Duodenal mucosa (tissue), 2 donors: ENCODE results near the gene UBE3B.

Experiments
- H3K27ac ChIP-seq: one replicate; pipeline ENCODE4 v1.7.0; 2013; ENCODE audit warnings: low read depth, low read length
- H3K27me3 ChIP-seq, 2 donors: one replicate each; pipeline ENCODE4 v1.7.0; 2013; ENCODE audit warnings: low read length in 2 of 2, control low read depth in 1 of 2; ENCODE audit not compliant: insufficient read depth in 2 of 2, control insufficient read depth in 1 of 2
- H3K36me3 ChIP-seq, 2 donors: one replicate each; pipeline ENCODE4 v1.7.0; 2013; ENCODE audit warnings: low read length in 2 of 2, control low read depth in 1 of 2; ENCODE audit not compliant: insufficient read depth in 2 of 2, control insufficient read depth in 1 of 2
- H3K4me1 ChIP-seq, 2 donors: one replicate each; pipeline ENCODE4 v1.7.0; 2013; ENCODE audit warnings: low read length in 2 of 2, control low read depth in 1 of 2; ENCODE audit not compliant: insufficient read depth in 2 of 2, control insufficient read depth in 1 of 2
- H3K4me3 ChIP-seq, 2 donors: one replicate each; pipeline ENCODE4 v1.7.0; 2013; ENCODE audit warnings: low read length in 2 of 2, low read depth in 1 of 2
- H3K9ac ChIP-seq, 2 donors: one replicate each; pipeline ENCODE4 v1.7.0; 2013; ENCODE audit warnings: low read length in 2 of 2, low read depth in 1 of 2
- H3K9me3 ChIP-seq, 2 donors: one replicate each; pipeline ENCODE4 v1.7.0; 2013; ENCODE audit warnings: low read length in 2 of 2, control low read depth in 1 of 2; ENCODE audit not compliant: control insufficient read depth in 1 of 2

The UBE3B gene

GRCh38 chr12:109578330-109578927 lies 101.0 kb downstream of the UBE3B start:
- H3K4me1 ChIP-seq: peaks cover 12 to 13% of the 10 kb centered on the region in 2 donors
- H3K4me3 ChIP-seq: no peak overlapping the region
- peaks cover 21 to 59% of the 10 kb centered on the region in 2 donors for H3K36me3 ChIP-seq
- H3K9ac ChIP-seq: no peak overlapping the region
- H3K27me3 ChIP-seq: no peaks in the 10 kb centered on the region
- H3K9me3 ChIP-seq: no peaks in the 10 kb centered on the region
- H3K27ac ChIP-seq: no peak overlapping the region

DNA sequence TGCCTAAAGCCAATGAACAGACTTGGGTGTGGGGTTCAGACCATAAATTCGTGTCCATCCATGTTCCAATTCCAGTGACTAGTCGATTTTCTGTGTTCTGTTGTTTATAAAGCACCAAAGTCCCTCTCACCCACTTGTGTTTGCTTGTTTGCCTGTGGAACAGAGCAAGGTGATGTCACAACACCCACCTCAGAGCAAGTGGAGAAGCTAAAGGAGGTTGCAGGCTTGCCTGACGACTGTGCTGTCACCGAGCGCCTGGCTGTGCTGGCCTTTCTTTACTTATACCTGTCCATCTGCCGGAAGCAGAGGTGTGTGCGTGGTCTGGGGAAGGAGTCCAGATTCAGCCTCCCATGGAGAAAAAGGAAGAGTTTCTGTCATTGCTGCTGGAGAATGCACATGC lies 102.2 kb downstream of the UBE3B start:
- peaks cover 30 to 70% of the 10 kb centered on the region in 2 donors for H3K36me3 ChIP-seq
- H3K4me1 ChIP-seq: peaks cover 4 to 6% of the 10 kb centered on the region in 2 donors
- no peaks in the 10 kb centered on the region for H3K9me3 ChIP-seq
- H3K4me3 ChIP-seq: no peak overlapping the region
- H3K27me3 ChIP-seq: no peaks in the 10 kb centered on the region
- no peak overlapping the region for H3K27ac ChIP-seq
- no peak overlapping the region for H3K9ac ChIP-seq

- H3K4me1 ChIP-seq: no peaks in the 10 kb centered on the region
- no peaks in the 10 kb centered on the region for H3K9me3 ChIP-seq
- no peak overlapping the region for H3K4me3 ChIP-seq
- peaks cover 30 to 70% of the 10 kb centered on the region in 2 donors for H3K36me3 ChIP-seq
- no peak overlapping the region for H3K27ac ChIP-seq
- no peaks in the 10 kb centered on the region for H3K27me3 ChIP-seq
- no peak overlapping the region for H3K9ac ChIP-seq
Observed at GRCh38 chr12:109580272-109580671, 102.8 kb downstream of the UBE3B start.

DNA sequence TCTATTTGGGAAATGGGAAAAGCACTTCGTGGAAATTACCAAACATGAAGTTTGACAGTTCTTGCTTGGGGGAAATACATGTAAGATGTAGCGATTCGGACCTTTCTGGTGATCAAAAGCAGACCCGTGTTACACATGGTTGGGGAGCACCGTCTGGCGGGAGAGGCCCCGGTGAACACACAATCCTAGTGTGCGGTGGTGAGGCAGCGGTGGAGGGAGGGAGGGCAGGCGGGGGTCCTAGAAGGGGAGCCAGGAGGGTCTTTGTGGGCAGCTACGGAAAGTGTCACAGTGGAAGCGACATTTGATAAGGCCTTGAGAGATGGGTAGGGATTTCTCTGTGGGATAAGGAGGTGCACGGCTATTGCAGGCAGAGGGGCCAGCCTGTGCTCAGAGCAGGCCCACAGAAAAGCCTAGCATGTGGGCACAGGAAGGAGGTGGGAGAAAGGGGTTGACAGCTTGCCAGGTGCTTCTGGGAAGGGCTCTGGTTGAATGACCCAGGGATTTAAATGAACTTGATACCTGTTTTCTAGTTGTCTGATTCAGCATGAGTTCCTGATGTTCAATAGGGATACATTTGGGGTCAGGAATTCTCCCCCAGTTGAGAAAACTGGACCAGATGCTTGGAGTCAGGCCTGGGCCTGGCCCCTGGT lies 103.4 kb downstream of the UBE3B start:
- H3K4me1 ChIP-seq: no peaks in the 10 kb centered on the region
- no peak overlapping the region for H3K27ac ChIP-seq
- H3K36me3 ChIP-seq: peaks cover 27 to 68% of the 10 kb centered on the region in 2 donors

GRCh38 chr12:109581334-109581691 lies 103.9 kb downstream of the UBE3B start:
- Histone ChIP-seq H3K4me3 (no peak overlapping the region), H3K4me1 (peaks cover 0 to 2% of the 10 kb centered on the region in 2 donors), H3K27me3 (no peaks in the 10 kb centered on the region), H3K9ac (no peak overlapping the region), H3K27ac (no peak overlapping the region), H3K9me3 (no peaks in the 10 kb centered on the region), H3K36me3 (peaks cover 25 to 67% of the 10 kb centered on the region in 2 donors)

More for the DNA sequence above, 103.4 kb downstream of the UBE3B start:
- Histone ChIP-seq H3K4me3 (no peak overlapping the region), H3K9ac (no peak overlapping the region), H3K27me3 (no peaks in the 10 kb centered on the region), H3K9me3 (no peaks in the 10 kb centered on the region)

GRCh38 chr12:109581856-109582255 lies 104.4 kb downstream of the UBE3B start:
- Histone ChIP-seq H3K27me3 (no peaks in the 10 kb centered on the region), H3K27ac (no peak overlapping the region), H3K36me3 (peaks cover 24 to 66% of the 10 kb centered on the region in 2 donors), H3K4me3 (no peak overlapping the region), H3K9me3 (no peaks in the 10 kb centered on the region), H3K4me1 (peaks cover 0 to 8% of the 10 kb centered on the region in 2 donors), H3K9ac (no peak overlapping the region)

DNA sequence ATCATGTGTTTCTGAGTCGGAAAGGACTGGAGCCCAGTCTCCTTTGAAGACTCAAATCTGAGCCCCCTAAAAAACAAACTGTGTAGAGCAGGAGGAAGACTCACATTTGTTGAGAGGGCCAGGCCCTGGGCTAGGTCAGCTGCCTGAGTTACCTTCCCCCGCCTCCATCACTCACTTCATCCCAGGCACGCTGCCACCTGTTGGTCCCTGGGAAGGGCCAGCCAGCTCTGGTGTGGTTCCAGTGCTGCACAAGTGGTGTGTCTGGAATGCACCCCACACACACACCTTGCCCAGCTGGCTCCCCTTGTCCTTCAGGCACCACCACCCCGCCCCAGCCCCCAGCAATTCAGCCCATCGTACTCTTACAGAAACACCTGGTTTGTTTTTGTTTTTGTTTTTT lies 105.2 kb downstream of the UBE3B start:
- Histone ChIP-seq H3K27me3 (no peaks in the 10 kb centered on the region), H3K9me3 (no peaks in the 10 kb centered on the region), H3K27ac (no peak overlapping the region), H3K36me3 (peaks cover 21 to 63% of the 10 kb centered on the region in 2 donors), H3K4me1 (peaks cover 0 to 10% of the 10 kb centered on the region in 2 donors), H3K4me3 (no peak overlapping the region), H3K9ac (no peak overlapping the region)

DNA sequence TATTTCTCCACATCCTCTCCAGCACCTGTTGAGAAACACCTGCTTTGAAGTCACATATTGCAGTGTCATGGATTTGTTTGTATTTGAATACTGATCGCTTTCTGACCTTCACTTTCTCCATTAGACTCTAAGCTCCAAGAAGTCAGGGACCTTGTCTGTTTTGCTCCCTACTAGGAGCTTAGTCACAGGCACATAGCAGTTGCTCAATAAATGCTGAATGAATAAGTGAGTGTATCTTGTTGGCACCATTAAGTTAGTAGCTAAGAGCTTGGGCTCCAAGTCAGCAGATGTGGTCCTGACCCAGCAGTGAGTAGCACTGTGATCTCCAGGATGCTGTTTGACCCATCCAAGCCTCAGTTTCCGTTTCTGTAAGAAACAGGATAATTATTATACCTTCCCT lies 106.3 kb downstream of the UBE3B start:
- H3K4me3 ChIP-seq: no peak overlapping the region
- no peak overlapping the region for H3K9ac ChIP-seq
- no peak overlapping the region for H3K27ac ChIP-seq
- H3K36me3 ChIP-seq: peaks cover 14 to 61% of the 10 kb centered on the region in 2 donors
- H3K9me3 ChIP-seq: no peaks in the 10 kb centered on the region
- no peaks in the 10 kb centered on the region for H3K27me3 ChIP-seq
- H3K4me1 ChIP-seq: peaks cover 2 to 10% of the 10 kb centered on the region in 2 donors
